Measurements from ENCODE around the gene PHACTR1.
"Not testable (repeated sequence)": the region's sequence is repeated elsewhere in the genome, so short reads cannot be mapped to it uniquely, and the experiment has no call there.

Gene PHACTR1

GRCh38 chr6:13239530-13240455 is 523.2 kb downstream of the PHACTR1 start:
- no peak for DNase-seq (ENCODE audit: low read depth)

- DNase-seq (ENCODE audit: low read depth) = no peak
Observed at GRCh38 chr6:13241364-13241763, 524.8 kb downstream of the PHACTR1 start.

GRCh38 chr6:13242178-13242577 is 525.6 kb downstream of the PHACTR1 start:
- DNase-seq (ENCODE audit: low read depth) = no peak

GRCh38 chr6:13242590-13242989 is 526.0 kb downstream of the PHACTR1 start:
- DNase-seq (ENCODE audit: low read depth) = no peak

- DNase-seq (ENCODE audit: low read depth) = no peak
Observed at GRCh38 chr6:13243033-13243432, 526.5 kb downstream of the PHACTR1 start.

- DNase-seq (ENCODE audit: low read depth) = not testable (repeated sequence)
Observed at GRCh38 chr6:13243745-13244144, 527.2 kb downstream of the PHACTR1 start.

- no peak for DNase-seq (ENCODE audit: low read depth)
Observed at GRCh38 chr6:13247627-13248026, 531.1 kb downstream of the PHACTR1 start.

GRCh38 chr6:13248053-13248452 is 531.5 kb downstream of the PHACTR1 start:
- DNase-seq (ENCODE audit: low read depth) = no peak

GRCh38 chr6:13248584-13248985 is 532.0 kb downstream of the PHACTR1 start:
- DNase-seq (ENCODE audit: low read depth) = no peak

- DNase-seq (ENCODE audit: low read depth) = no peak
Observed at GRCh38 chr6:13248994-13249393, 532.4 kb downstream of the PHACTR1 start.

GRCh38 chr6:13249817-13250216 is 533.2 kb downstream of the PHACTR1 start:
- no peak for DNase-seq (ENCODE audit: low read depth)

GRCh38 chr6:13250703-13251102 is 534.1 kb downstream of the PHACTR1 start:
- no peak for DNase-seq (ENCODE audit: low read depth)

- DNase-seq (ENCODE audit: low read depth) = no peak
Observed at GRCh38 chr6:13251242-13251641, 534.7 kb downstream of the PHACTR1 start.

- no peak for DNase-seq (ENCODE audit: low read depth)
Observed at GRCh38 chr6:13252790-13253189, 536.2 kb downstream of the PHACTR1 start.

- DNase-seq (ENCODE audit: low read depth) = no peak
Observed at GRCh38 chr6:13253272-13253671, 536.7 kb downstream of the PHACTR1 start.

GRCh38 chr6:13256266-13257001 is 539.9 kb downstream of the PHACTR1 start:
- no peak for DNase-seq (ENCODE audit: low read depth)

- no peak for DNase-seq (ENCODE audit: low read depth)
Observed at GRCh38 chr6:13259393-13259792, 542.8 kb downstream of the PHACTR1 start.

- no peak for DNase-seq (ENCODE audit: low read depth)
Observed at GRCh38 chr6:13260101-13260598, 543.6 kb downstream of the PHACTR1 start.

- DNase-seq (ENCODE audit: low read depth) = no peak
Observed at GRCh38 chr6:13260831-13261230, 544.3 kb downstream of the PHACTR1 start.

- DNase-seq (ENCODE audit: low read depth) = no peak
Observed at GRCh38 chr6:13261464-13261994, 545.0 kb downstream of the PHACTR1 start.

- no peak for DNase-seq (ENCODE audit: low read depth)
Observed at GRCh38 chr6:13262302-13263230, 546.0 kb downstream of the PHACTR1 start.

- DNase-seq (ENCODE audit: low read depth) = no peak
Observed at GRCh38 chr6:13263669-13264068, 547.1 kb downstream of the PHACTR1 start.
